ENCODE results near the gene CACNA1A.

CACNA1A gene

DNA sequence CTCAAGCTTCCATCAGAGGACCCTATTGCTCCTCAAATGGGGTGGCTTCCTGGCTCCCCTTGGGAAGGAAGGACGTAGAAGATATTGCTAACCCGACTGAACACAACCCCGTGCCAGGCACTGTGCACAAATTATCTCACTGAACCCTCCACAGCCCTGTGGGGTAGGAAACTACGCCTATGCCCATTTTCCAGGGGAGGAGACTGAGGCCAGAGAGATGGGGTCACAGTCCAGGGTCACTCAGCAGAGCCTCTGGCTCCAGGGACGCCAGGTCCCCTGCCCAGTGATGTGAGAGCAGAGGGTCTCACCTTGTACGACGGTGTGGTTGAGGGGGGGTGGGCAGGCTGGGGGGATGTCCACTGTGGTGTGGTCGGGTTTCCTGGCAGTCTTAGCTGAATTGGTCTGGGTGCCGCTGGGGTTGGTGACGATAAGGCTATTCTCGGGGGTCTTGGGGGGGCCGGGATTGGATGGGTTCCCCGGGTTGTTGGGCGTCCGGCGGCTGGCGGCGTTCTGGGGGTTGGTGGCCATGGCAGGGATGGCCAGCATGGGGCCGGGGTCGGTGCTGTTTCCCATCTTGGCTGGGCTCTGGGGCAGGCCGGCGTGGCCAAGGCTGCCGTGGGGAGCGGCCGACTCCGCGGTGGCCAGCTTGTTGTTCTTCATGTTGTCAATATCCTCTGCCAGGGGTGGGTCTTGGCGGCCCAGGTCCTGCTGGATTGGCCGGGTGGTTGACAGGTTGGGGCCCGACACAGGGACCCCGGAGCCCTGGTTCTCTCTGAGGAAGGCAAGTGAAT, 219.9 kb downstream of the CACNA1A start:
- in situ Hi-C loops (cut with MboI; ENCODE audit: low pct_unique_long_range_greater_than_20kb, low sequenced_read_pairs, unreplicated experiment): no loop called here
- TF ChIP-seq, protein P1, sequence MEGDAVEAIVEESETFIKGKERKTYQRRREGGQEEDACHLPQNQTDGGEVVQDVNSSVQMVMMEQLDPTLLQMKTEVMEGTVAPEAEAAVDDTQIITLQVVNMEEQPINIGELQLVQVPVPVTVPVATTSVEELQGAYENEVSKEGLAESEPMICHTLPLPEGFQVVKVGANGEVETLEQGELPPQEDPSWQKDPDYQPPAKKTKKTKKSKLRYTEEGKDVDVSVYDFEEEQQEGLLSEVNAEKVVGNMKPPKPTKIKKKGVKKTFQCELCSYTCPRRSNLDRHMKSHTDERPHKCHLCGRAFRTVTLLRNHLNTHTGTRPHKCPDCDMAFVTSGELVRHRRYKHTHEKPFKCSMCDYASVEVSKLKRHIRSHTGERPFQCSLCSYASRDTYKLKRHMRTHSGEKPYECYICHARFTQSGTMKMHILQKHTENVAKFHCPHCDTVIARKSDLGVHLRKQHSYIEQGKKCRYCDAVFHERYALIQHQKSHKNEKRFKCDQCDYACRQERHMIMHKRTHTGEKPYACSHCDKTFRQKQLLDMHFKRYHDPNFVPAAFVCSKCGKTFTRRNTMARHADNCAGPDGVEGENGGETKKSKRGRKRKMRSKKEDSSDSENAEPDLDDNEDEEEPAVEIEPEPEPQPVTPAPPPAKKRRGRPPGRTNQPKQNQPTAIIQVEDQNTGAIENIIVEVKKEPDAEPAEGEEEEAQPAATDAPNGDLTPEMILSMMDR (IDR thresholded peaks at IDR 0.05; ENCODE audit: extremely low read depth, insufficient read depth, missing control alignments): no peak
- DNase-seq (ENCODE audit: low spot score): no peak

DNA sequence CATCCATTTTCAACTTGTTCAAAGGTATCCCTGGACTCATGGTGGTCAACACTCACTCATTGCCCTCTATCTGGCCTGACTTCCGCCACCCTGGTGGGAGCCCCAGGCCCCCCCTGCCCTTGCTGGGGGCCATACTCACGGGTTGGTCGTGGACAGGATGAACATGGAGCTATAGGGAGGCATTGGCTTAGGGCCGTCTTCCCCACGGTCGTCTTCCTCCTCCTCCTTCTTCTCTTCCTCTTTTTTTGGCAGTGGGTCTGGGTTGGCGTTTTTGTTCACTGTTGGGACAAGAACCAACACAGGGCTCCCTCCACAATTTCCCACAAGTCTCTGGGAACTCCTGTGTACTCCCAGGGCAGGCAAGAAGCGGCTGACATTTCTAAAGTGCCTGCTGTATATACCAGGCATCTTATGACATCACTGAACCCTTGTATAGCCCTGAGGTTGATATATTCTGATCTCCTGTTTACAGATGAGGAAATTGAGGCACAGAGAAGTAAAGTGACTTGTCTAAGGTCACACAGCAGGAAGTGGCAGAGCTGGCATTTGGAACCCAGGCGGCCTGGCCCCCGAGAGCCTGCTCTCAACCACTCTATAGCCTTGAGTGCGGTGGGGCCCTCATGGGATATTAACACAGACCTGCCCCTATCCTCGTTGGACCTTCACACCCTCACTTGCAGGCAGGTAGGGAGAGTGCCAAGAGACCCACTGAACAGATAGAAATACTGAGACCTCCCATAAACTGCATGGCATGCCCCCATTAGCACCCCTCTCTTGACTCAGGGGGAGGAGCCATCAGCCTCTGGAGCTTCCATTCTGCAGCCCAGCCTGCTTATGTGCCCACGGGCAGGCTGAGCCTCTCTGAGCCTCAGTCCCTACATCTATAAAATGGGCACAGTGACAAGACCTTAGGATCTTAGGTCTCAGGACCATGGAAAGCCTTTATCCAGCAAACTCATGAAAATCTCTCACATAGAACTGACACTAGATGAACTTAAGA, 221.1 kb downstream of the CACNA1A start:
- no peak for DNase-seq (ENCODE audit: low spot score)
- TF ChIP-seq, protein P1 (IDR thresholded peaks at IDR 0.05; ENCODE audit: extremely low read depth, insufficient read depth, missing control alignments): no peak
- in situ Hi-C loops (cut with MboI; ENCODE audit: low pct_unique_long_range_greater_than_20kb, low sequenced_read_pairs, unreplicated experiment): no loop called here

DNA sequence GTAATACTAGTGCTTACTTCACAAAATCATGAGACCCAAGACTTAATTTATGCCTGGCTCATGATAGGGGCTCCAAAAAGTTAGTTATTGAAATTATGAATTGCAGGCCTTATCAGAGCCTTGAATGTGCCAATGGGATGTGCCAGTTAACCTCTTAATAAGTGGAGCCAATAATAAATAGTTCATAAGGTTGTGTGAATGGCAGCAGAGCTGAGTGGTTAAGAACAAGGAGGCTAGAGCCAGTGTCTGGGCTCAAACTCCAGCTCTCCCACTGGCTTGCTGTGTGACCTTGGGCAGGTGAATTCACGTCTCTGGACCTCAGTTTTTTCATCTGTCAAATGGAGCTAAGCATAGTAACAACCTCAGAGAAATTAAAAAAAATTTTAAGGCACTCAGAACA, 222.4 kb downstream of the CACNA1A start:
- in situ Hi-C loops (cut with MboI; ENCODE audit: low pct_unique_long_range_greater_than_20kb, low sequenced_read_pairs, unreplicated experiment): no loop called here
- TF ChIP-seq, protein P1 (IDR thresholded peaks at IDR 0.05; ENCODE audit: extremely low read depth, insufficient read depth, missing control alignments): no peak
- DNase-seq (ENCODE audit: low spot score): no peak

DNA sequence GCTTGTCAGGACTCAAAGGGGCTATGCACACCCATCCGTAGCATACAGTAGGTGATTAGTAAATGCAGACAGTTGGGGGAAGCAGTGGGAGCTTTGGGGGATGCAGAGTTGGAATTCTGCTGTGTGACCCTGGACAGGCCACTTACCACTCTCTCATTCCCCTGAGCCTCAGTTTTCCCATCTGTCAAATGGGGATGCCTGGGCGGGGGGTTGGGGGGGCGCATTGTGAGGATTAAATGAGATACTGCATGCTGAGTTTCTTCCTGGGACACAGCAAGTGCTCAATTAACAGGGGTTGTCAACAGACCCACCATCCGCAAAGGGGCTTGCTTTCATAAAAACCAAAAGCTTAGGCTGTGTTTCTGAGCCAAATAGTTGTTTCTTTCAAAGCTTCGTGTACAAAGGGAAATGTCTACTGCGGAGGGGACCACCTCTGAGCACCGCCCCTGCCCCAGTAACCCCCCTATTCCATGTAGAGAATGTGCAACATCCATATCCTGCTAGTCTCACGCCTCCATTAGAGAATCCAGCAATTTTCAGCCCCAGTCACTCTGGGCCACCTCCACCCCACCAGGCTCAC, 223.7 kb downstream of the CACNA1A start:
- in situ Hi-C loops (cut with MboI; ENCODE audit: low pct_unique_long_range_greater_than_20kb, low sequenced_read_pairs, unreplicated experiment): no loop called here
- DNase-seq (ENCODE audit: low spot score): no peak
- TF ChIP-seq, protein P1 (IDR thresholded peaks at IDR 0.05; ENCODE audit: extremely low read depth, insufficient read depth, missing control alignments): no peak

DNA sequence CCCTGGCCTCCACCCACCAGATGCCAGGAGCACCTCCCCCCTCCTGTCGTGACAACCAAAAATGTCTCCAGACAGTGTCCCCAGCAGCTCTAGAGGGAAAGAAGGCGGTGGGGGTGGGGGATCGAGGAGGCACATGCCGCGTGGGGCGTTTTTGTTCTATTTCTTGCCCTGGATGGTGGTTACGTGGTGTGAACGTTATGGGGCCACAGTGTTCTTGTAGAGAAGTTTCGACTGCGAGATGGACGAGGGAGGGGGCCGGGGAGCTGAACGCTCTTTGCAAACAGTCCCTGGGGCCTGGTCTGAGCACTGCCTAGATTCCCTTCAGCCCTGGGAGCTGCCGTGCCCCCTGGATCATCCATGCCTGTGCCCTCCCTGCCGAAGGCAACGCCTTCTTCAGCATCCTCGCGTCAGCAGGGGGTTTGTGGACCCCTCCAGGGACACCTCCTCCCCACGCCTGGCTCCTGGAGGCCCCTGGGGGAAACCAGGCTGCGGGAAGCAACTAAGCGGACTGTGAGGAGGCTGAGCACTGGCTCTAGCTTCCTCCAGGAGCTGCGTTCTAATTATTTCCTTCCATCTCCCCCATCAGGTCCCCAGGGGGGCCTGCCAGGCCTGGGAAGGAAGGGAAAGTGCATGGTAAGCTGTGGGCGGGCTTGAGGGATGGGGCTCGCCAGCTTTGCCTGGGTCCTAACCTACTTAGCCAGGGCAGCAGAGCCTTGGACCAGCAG, 224.6 kb downstream of the CACNA1A start:
- TF ChIP-seq, protein P1 (IDR thresholded peaks at IDR 0.05; ENCODE audit: extremely low read depth, insufficient read depth, missing control alignments): no peak
- in situ Hi-C loops (cut with MboI; ENCODE audit: low pct_unique_long_range_greater_than_20kb, low sequenced_read_pairs, unreplicated experiment): no loop called here
- no peak for DNase-seq (ENCODE audit: low spot score)

All from GM13977 (cell line).